ENCODE measurements around the gene CLCA1.

Gene CLCA1

DNA sequence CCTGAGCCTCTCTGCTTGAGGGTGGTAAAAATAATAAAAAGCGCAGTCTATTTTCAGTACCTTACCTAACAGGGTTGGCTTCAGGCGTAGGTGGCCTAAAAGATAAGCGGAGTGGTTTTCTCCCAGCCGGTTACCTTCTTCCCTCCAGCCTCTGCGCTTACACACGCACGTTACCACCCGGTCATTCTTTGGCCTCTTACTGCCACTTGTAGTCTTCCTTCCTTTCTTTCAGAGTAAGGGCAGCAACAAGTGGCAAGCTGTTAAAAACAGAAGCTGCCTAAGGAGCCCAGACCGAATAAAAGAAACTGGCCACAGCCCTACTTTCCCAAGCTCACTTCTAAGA lies 35.4 kb downstream of the CLCA1 start:
- peak in 1 of 14 donors; percentile 31 for DNase-seq

DNA sequence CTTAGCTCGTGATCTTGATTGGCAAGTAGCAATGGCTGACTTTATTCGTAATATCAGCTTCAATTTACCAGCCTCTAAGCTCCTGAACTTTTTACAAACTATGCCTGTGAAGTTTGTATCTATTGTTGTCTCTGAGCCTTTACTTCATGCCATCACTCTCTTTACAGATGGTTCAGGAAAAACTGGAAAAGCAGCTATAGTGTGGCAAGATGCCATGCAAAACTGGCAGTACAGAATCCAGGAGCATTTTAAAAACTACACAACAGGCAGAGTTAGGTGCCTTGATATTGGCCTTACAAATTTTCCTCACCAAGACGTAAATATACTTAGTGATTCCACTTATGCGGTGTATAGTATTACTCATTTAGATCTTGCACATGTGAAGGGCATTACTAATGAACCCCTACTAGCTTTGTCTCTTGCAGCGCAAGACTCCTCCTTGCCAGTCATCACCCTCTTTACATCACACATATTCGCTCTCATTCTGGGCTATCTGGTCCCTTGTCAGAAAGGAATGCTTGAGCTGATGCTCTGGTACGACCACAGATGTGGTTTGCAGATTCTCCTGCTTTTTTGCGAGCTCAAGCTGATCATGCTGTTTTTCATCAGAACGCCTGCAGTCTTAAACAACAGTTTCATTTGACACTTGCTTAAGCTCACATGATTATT lies 36.3 kb downstream of the CLCA1 start:
- DNase-seq: no peak

GRCh38 chr1:86505564-86505902 lies 36.8 kb downstream of the CLCA1 start:
- DNase-seq: no peak

- no peak for DNase-seq
Measured at GRCh38 chr1:86507935-86508582, 39.3 kb downstream of the CLCA1 start.

- DNase-seq: no peak
Measured at GRCh38 chr1:86508583-86508969, 39.8 kb downstream of the CLCA1 start.

DNA sequence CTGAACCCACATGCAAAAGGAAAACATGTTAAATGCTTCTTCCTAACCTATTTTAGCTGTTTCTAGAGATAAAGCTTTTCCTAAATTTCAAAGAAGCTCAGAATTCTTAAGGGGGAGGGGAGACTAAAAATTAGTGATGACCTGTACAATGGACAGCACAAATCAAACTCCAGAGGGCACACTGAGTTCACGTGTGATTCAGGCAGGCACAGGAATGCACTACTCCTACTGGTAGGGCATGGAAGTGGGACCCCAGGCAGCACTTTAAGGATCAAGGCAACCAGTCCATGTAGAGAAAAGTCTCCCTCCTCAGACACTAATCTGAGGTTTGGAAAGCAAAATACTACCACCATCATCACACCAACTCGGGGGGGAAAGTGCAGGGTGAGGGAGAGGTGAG lies 46.9 kb downstream of the CLCA1 start:
- DNase-seq: peak in 3 of 14 donors; percentile 8 to 46 (median 12)

DNA sequence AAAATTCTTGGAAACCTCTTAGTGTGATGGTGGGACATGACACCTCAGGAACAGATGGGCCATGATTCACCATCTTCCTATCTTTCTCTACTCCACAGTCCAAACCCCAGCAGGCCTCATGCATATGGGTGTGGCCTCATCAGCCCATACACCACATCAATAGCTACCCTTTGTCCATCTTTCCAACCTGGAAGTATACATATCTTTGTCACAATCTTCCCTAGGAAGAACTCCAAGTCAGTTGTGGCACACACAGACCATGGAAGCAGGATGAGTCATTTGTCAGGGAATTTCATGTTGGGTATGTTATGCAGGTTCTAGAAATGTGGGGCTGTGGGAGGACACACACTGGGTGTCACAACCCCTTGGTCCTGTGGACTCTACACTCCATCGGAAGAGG lies 47.6 kb downstream of the CLCA1 start:
- no peak for DNase-seq

DNA sequence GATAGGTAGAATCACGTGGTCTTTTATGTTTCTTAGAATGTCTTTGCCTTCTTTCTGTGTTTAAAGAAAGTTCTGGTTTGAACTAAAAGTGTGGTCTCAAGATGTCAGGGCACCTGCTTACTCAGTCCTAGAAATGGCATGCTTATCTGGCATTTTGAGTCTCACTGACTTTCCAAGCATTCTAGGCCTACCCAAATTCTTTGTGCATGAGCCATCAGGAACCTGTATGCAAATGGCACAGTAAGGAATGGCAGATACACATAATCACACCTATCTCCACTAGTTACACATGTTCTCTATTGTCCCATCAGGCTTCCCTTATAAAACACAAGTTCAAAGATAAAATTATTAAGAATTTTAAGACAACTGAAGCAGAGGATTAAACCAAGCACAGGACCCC lies 48.6 kb downstream of the CLCA1 start:
- DNase-seq: no peak

GRCh38 chr1:86520789-86521521 lies 52.2 kb downstream of the CLCA1 start:
- DNase-seq: no peak

DNA sequence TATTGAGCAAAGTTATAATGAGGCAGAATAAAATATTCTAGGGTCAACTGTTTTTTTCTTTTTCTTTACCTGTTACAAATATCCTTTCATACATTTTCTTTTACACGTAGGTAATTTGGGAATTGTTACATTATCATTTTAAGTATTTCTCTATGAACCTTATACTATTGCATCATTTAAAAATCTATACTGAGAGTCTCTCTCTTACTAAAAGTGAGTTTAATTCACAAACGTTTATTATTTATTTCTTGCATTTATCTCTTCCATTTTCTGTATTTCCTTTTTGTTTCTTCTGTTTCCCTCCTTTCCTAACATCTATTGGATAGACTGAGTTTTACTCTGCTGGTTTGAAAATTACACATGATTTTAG lies 52.8 kb downstream of the CLCA1 start:
- no peak for DNase-seq

GRCh38 chr1:86522240-86522639 lies 53.5 kb downstream of the CLCA1 start:
- DNase-seq: no peak

DNA sequence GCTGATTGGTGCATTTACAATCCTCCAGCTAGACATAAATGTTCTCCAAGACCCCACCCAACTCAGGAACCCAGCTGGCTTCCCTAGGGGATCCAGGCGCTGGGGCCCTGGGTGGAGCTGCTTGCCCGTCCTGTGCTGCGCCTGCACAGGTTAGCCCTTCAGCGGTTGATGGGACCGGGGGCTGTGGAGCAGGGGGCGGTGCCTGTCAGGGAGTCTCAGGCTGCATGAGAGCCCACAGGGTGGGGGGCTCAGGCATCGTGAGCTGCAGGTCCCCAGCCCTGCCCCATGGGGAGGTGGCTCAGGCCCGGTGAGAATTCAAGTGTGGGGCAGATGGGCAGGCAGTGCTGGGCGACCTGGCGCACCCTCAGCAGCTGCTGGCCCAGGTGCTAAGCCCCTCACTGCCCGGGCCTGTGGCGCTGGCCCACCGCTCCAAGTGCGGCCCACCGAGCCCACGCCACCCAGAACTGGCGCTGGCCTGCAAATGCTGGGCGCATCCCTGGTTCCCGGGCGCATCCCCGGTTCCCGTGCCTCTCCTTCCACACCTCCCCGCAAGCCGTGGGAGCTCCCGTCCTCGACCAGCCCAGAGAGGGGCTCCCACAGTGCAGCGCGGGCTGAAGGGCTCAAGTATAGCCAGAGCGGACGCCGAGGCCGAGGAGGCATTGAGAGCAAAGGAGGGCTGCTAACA lies 55.1 kb downstream of the CLCA1 start:
- no peak for DNase-seq

DNA sequence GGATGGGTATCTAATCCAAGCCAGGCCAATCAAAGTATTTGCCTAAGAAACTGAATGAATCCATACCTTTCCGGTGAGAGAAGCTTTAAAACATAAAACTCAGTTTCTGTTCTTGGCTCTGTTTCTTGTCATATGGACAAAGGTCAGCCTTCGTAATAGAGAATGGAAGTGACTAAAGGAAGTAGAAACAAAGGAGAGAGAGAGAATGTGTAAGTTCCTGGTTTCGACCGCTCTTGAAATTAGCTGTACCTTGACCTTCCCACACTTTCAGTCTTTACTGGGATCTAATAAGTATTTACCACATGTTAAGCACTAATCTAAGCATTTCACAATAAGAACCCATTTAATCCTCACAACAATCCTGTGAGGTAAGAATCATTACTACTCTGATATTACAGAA lies 58.6 kb downstream of the CLCA1 start:
- no peak for DNase-seq

GRCh38 chr1:86530211-86530845 lies 61.6 kb downstream of the CLCA1 start:
- DNase-seq: no peak

GRCh38 chr1:86537928-86538695 lies 69.4 kb downstream of the CLCA1 start:
- no peak for DNase-seq

DNA sequence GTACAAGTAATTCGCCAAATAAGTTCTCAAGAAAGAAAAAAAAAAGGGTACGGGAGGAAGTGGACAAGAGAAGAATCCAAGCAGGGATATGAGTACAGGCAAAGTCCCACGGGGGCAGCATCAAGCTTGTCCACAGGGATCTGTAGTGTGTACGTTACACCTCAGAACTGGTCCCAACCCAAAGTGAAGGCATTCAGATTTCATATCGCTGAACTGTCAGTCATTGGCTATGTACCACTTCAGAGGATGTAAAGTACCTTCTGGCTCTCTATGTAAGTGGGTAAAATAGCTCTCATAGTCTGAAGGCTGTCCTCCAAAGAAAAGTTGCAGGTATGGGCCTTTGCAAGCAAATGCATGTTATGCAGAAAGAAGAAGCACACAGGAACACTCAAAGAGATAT lies 70.0 kb downstream of the CLCA1 start:
- DNase-seq: no peak

DNA sequence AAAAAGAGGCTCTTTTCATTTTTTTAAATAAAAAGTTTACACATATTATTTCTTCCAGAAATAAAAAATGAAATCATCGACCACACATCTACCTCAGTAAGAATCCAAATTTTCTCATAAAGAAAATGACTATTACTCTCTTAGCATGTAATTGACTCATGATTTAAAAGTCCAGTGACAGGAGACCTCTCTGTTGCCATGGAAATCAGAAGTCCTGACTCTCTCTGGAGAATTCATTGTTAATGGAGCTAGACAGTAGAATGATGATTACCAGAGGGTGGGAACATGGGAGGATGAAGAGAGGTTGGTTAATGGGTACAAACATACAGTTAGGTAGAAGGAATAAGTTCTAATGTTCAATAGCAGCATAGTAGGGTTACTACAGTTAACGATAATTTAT lies 73.1 kb downstream of the CLCA1 start:
- no peak for DNase-seq

DNA sequence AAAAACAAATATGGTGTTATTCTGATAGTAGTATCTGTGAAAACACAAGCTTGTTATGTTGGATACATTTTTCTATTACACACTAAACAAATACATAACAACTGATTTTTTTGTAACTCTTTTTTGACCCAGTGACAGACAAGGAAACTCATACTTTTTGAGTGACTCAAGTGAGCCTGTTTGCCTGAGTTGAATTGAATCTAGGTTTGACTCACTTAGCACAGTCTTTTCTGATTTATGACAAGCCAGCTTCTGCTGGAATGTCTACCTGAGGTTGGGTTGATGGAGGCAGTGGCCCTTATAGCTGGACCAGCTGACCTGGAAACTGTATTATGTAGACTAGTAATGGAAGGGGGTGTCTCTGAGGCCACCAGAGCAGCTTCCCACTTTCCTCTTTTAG lies 73.9 kb downstream of the CLCA1 start:
- DNase-seq: no peak

DNA sequence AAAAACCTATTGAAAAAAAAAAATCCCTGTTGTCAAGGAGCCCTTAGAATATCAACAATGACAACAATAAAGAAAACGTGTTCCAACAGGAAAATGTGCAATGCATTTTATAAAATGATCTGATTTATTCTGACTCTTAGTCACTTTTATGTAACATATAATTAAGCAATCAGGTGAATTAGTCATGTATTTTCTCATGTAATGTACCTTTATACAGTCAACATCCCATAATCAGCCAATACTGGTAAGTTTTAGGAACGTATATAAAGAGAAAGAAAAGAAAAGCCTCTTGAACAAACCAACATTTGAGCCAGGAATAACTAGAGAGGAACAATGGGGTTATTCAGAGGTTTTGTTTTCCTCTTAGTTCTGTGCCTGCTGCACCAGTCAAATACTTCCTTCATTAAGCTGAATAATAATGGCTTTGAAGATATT lies 78.1 kb downstream of the CLCA1 start, which contains the start of gene CLCA4:
Gene CLCA4 (plus strand): TSS at position 292 of the 435 bp plus-strand sequence. CDS start 42 bp downstream, at position 334.
- DNase-seq: peak in 1 of 14 donors; percentile 1

DNA sequence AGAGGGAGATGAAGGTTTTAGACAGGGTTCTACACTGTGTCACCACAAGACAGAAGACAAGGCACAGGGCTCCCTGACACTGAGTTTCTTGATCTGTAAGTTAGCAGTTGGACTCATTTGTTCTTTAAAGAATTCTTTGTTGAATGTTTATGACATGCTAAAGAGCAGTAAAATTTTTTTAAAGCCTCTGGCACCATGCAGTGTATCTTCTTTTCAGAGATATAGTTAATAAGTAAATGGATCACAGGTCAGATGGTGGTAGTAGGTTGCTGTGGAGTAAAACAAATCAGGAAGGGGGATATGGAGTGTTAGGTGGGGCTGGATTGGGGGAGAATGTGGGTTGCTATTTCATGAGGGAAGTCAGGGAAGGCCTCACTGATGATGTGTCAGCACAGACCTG lies 80.1 kb downstream of the CLCA1 start:
- no peak for DNase-seq

All from C1 segment of cervical spinal cord (tissue), 14 donors.